Measurements from ENCODE around the gene PLCB4. TPM values are rescaled to one million over a fixed set of nuclear protein-coding genes. Genes with fewer than 3 reads are reported as not detected.

PLCB4 gene
- total RNA-seq, 6 experiments from 2014 or later = 71.8 to 95.7 (median 79.1) TPM

DNA sequence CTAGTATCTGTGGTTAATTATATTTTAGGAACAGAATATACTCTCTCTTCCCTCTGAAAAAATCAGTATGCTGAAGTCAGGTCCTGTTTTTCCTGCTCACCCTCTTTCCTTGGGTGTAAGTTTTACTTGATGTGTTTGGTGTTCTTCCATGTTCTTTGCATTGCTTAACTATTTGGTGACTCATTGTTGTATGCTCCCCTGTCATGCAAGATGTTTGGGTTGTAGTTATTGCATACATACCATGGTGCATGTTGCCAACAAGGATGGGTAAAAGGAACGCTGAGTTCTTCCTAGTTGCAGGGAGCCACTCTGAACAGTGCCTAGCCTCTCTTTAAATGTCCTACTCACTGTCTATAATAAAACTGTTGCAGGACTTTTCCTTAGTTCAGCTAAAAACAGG, 237.6 kb downstream of the PLCB4 start:
- Mint-ChIP-seq H3K36me3 (ENCODE audit: low read depth) (peaks cover 45% of the 10 kb centered on the region), H3K4me1 (ENCODE audit: low read depth) (peaks cover 76% of the 10 kb centered on the region), H3K27ac (peak overlapping the region; percentile 76), H3K27me3 (ENCODE audit: insufficient read depth) (peaks cover 3% of the 10 kb centered on the region; the same call in 1 of the 2 replicates), H3K4me3 (peak overlapping the region; percentile 33), H3K9me3 (no peaks in the 10 kb centered on the region)
- TF ChIP-seq, protein P1, sequence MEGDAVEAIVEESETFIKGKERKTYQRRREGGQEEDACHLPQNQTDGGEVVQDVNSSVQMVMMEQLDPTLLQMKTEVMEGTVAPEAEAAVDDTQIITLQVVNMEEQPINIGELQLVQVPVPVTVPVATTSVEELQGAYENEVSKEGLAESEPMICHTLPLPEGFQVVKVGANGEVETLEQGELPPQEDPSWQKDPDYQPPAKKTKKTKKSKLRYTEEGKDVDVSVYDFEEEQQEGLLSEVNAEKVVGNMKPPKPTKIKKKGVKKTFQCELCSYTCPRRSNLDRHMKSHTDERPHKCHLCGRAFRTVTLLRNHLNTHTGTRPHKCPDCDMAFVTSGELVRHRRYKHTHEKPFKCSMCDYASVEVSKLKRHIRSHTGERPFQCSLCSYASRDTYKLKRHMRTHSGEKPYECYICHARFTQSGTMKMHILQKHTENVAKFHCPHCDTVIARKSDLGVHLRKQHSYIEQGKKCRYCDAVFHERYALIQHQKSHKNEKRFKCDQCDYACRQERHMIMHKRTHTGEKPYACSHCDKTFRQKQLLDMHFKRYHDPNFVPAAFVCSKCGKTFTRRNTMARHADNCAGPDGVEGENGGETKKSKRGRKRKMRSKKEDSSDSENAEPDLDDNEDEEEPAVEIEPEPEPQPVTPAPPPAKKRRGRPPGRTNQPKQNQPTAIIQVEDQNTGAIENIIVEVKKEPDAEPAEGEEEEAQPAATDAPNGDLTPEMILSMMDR (IDR thresholded peaks at IDR 0.05) = no peak
- peak; percentile 72 for DNase-seq

DNA sequence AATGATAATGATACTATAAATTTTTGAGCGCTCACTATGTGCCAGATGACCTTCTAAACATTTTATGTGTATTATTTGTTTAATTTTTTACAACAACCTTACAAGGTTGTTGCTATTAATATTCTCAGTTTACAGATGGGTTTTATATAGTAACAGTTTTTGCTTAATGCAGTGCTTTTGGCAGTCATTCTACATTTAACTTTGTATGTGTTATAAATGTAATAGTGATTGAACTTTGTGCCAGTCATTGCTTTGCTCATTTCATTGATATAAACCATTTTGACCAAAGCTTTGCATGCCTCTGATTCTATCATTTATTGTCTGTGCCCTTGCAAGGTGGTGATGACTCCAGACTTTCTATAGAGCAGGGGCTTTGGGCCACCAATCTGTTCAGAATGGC, 239.2 kb downstream of the PLCB4 start:
- peaks cover 10% of the 10 kb centered on the region; the same call in 1 of the 2 replicates for H3K27me3 Mint-ChIP-seq (ENCODE audit: insufficient read depth)
- no peak overlapping the region for H3K4me3 Mint-ChIP-seq
- H3K4me1 Mint-ChIP-seq (ENCODE audit: low read depth) = peaks cover 79% of the 10 kb centered on the region
- TF ChIP-seq, protein P1 (IDR thresholded peaks at IDR 0.05) = no peak
- DNase-seq = no peak
- H3K9me3 Mint-ChIP-seq = no peaks in the 10 kb centered on the region
- H3K36me3 Mint-ChIP-seq (ENCODE audit: low read depth) = peaks cover 49% of the 10 kb centered on the region
- no peak overlapping the region for H3K27ac Mint-ChIP-seq

DNA sequence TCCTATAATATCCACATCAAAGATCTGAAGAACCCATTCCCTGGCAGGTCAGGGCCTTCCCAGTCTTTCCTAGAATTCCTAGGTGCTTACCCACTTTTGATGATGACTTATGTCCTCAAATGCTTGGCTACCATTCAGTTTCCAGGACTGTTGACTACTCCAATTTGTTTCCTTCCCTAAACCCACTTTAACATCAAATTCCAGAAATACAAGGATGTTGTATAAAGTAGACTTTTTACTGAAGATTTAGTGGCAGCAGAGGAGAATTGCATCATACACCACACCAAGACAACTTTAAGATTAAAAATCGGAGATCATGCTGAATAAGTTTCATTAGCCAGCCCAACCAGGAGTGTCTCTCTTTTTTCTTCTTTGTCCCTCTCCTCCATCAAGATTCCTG, 242.2 kb downstream of the PLCB4 start:
- peaks cover 61% of the 10 kb centered on the region for H3K36me3 Mint-ChIP-seq (ENCODE audit: low read depth)
- peaks cover 11% of the 10 kb centered on the region; the same call in 1 of the 2 replicates for H3K27me3 Mint-ChIP-seq (ENCODE audit: insufficient read depth)
- peak; percentile 36 for DNase-seq
- H3K27ac Mint-ChIP-seq = peak overlapping the region; percentile 86
- H3K4me1 Mint-ChIP-seq (ENCODE audit: low read depth) = peaks cover 80% of the 10 kb centered on the region
- peak overlapping the region; percentile 64 for H3K4me3 Mint-ChIP-seq
- TF ChIP-seq, protein P1 (IDR thresholded peaks at IDR 0.05) = 0 out of 2 replicates have a peak, but pooled peaks have one; percentile 11
- H3K9me3 Mint-ChIP-seq = no peaks in the 10 kb centered on the region

DNA sequence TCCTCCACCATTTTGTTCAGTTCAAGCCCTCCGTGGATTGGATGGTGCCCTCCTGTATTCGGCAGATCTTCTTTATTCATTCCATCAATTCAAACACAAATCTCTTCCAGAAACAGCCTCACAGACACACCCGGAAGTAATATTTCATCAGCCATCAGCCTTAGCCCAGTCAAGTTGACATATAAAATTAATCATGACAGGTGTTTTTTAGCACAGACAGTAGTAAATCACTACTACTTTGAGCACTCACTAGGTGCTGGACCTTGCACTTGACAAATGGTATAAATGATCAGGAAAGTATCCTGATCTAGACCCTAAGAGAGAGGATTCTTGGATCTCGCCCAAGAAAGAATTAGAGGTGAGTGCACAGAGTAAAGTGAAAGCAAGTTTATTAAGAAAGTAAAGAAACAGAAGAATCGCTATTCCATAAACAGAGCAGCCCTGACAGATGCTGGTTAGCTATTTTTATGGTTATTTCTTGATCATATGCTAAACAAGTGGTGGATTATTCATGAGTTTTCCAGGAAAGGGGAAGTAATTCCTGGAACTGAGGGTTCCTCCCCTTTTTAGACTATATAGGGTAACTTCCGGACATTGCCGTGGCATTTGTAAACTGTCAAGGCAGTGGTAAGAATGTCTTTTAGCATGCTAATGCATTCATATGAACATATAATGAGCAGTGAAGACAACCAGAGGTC, 250.9 kb downstream of the PLCB4 start:
- H3K27ac Mint-ChIP-seq = no peak overlapping the region
- H3K27me3 Mint-ChIP-seq (ENCODE audit: insufficient read depth) = peaks cover 9% of the 10 kb centered on the region
- no peak for DNase-seq
- no peak overlapping the region; the same call in 1 of the 2 replicates for H3K4me3 Mint-ChIP-seq
- peaks cover 51% of the 10 kb centered on the region for H3K4me1 Mint-ChIP-seq (ENCODE audit: low read depth)
- H3K36me3 Mint-ChIP-seq (ENCODE audit: low read depth) = peaks cover 30% of the 10 kb centered on the region
- TF ChIP-seq, protein P1 (IDR thresholded peaks at IDR 0.05) = no peak
- no peaks in the 10 kb centered on the region for H3K9me3 Mint-ChIP-seq

DNA sequence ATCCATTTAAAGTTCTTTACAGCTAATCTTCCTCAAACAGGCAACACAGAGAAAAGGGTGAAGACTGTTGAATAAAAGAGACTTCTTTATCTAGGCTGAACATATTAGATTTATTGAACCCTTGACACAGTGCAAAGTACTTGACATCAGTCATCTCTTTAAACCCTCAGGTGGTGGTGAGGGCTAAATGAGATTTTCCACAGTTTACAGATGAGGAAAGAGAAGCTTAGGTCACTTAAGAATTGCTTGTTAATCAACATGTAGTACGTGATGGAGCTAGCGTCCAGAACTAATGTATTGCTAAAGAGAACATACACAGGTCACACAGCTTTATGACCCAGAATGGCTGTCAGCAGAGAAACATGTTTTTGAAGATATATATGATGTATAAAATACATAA, 252.1 kb downstream of the PLCB4 start:
- Mint-ChIP-seq H3K27me3 (ENCODE audit: insufficient read depth) (peaks cover 9% of the 10 kb centered on the region), H3K4me1 (ENCODE audit: low read depth) (peaks cover 46% of the 10 kb centered on the region), H3K4me3 (no peak overlapping the region), H3K27ac (no peak overlapping the region; the same call in 1 of the 2 replicates), H3K9me3 (no peaks in the 10 kb centered on the region), H3K36me3 (ENCODE audit: low read depth) (peaks cover 23% of the 10 kb centered on the region)
- TF ChIP-seq, protein P1 (IDR thresholded peaks at IDR 0.05) = no peak
- no peak for DNase-seq

Measured in HFFc6 (cell line).